ENCODE results near the gene MGAT4D.
"Not testable (repeated sequence)": the region's sequence is repeated elsewhere in the genome, so short reads cannot be mapped to it uniquely, and the experiment has no call there.

MGAT4D gene

GRCh38 chr4:140497747-140498636 lies at the start of gene MGAT4D:
Gene MGAT4D (minus strand): TSS chr4:140498293. CDS start chr4:140498222, 71 bp downstream.
- no peak for DNase-seq (ENCODE audit: low spot score)

DNA sequence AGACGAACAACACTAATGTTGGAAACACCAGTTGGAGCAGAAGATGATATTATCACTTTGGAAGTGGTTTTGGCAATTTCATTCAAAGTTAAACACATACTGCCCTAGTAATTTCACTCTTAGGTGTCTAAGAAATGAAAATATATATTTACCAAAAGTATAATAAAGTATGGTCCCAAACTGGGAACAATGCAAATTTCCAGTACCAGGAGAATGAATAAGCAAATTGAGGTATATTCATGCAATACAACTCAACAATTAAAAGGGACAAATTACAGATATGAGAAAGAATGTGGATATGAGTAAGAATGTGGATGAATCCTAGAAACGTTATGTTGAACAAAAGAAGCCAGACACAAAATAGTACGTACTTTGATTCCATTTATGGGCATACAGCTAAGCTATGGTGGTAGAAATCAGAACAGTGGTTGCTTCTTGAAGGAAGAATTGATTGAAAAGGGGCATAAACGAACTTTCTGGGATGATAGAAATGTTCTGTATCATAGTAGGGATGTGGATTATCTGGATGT lies 35.9 kb upstream of the MGAT4D start:
- no peak for DNase-seq (ENCODE audit: low spot score)

GRCh38 chr4:140529434-140529833 lies 31.3 kb upstream of the MGAT4D start:
- DNase-seq (ENCODE audit: low spot score): no peak

DNA sequence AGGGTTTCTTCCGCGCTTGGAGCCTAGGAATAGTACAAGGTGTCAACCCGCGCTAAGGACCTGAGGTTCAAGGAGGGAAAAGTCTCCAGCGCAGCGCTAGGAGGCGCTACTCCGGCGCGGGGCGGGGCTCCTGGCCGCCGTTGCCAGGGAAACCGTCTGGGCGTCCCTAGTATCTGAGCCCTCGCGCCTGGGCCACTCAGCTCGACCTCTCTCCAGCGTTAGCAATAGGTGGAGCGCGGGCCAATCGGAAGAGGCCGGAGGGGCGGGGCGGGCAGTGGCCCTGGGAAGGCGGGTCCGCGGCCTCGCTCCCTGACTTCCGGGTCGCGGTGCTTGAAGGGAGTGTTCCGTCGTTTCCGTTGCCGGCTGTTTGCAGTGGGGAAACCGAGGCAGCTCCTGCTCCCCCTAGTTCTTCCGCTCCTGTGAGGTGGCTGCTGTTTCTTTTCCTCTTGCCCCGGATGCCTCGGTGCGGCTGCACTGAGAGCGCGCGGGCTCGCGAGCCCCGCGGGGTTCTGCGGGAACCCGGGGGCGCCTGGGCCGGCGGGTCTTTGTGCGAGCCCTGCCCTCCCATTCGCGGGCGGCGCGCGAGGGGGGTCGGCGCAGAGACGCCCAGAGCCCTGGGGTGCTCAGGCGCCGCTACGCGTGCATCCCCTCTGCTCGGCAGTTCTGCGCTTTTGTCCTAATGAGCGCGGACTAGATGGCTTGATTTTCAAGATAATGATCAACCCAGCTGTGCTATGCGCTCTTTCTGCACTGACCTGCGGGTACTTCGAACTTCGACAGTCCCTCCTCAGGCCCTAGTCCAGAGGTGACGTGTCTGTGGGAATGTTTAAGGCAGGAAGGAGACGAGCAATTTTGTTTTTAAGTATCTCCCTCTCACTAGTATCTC lies 26.0 kb upstream of the MGAT4D start, which contains the start of gene ELMOD2:
ELMOD2 (plus strand) TSS at position 312 of the 886 bp plus-strand sequence. CDS start 1,261 bp downstream, outside the sequence.
- DNase-seq (ENCODE audit: low spot score): peak; percentile 98

- DNase-seq (ENCODE audit: low spot score): no peak
Observed at GRCh38 chr4:140523370-140523856, 25.3 kb upstream of the MGAT4D start.

- no peak for DNase-seq (ENCODE audit: low spot score)
Observed at GRCh38 chr4:140515423-140515822, 17.3 kb upstream of the MGAT4D start.

DNA sequence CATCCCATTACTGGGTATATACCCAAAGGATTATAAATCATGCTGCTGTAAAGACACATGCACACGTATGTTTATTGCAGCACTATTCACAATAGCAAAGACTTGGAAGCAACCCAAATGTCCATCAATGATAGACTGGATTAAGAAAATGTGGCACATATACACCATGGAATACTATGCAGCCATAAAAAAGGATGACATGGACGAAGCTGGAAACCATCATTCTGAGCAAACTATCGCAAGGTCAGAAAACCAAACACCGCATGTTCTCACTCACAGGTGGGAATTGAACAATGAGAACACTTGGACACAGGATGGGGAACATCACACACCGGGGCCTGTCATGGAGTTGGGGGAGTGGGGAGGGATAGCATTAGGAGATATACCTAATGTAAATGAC lies 15.7 kb upstream of the MGAT4D start:
- not testable (repeated sequence) for DNase-seq (ENCODE audit: low spot score)

DNA sequence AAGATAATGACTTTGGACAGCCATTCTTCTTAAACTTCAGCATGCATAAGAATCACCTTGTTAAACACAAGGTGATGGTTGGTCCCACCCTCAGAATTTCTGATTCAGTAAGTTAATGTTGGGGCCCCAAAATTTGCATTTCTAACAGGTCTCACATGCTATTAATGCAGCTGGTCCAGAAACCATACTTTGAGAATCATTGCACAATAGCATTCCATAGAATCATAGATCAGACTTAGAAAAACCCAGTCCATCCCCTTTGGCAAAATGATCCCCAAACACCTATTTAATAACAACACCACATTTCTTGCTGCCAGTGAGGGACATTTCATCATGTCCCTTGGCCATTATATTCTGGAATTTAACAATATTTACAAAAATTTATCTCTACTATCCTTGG lies 6.2 kb upstream of the MGAT4D start:
- DNase-seq (ENCODE audit: low spot score): no peak

DNA sequence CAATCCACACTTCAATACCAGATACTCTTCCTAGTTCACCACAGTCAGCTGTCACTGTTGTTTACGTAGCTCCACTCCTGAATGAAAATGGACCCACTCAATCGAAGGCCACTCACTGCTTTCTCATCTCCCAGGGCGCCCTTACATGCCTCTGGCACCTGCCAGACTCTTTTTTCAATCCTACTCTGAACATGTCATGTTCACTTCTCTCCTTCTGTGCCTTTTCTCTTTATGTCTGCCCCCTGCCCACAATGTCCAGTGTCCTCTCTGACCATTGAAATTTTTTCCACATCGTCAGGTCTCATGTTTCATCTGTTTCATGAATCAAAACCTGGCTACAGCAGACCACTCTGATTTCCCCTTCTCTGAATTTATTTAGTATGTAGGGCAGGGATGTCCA lies 1.3 kb upstream of the MGAT4D start:
- no peak for DNase-seq (ENCODE audit: low spot score)

DNA sequence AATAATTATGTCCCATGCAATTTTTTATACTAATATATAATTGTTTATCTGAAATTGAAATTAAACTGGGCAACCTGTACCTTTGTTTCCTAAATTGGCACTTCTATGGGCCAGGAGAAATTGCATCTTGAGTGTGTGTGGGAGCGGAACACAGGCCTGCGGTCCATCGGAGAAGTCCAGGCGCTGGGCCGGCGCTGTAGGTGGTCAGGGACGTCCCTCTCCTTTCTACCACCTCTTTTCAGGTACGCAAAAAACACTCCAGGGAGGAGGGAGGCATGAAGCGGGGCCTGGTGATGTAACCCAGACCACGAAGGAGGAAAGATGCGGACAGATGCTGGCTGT lies 717 bp downstream of the MGAT4D start:
- DNase-seq (ENCODE audit: low spot score): no peak

DNA sequence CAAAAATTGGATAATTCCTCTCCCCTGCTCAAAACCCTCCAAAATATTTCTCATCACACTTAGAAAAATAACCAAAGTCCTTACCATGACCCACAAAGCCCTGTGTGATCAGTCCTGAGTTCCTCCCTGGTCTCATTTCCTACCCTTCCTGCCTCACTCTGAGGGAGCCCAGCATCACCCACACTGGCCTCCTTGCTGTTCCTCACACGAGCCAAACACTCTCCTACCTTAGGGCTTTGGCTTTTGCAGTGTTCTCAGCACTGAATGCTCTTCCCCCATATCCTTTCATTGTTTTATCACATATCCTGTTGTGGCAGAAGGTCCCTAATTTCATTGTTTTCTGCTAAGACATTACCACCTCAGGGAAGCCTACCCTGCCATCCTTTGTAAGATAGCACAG lies 12.2 kb downstream of the MGAT4D start:
- DNase-seq (ENCODE audit: low spot score): no peak

GRCh38 chr4:140483445-140483844 lies 14.6 kb downstream of the MGAT4D start:
- no peak for DNase-seq (ENCODE audit: low spot score)

- no peak for DNase-seq (ENCODE audit: low spot score)
Observed at GRCh38 chr4:140472156-140472555, 25.9 kb downstream of the MGAT4D start.

DNA sequence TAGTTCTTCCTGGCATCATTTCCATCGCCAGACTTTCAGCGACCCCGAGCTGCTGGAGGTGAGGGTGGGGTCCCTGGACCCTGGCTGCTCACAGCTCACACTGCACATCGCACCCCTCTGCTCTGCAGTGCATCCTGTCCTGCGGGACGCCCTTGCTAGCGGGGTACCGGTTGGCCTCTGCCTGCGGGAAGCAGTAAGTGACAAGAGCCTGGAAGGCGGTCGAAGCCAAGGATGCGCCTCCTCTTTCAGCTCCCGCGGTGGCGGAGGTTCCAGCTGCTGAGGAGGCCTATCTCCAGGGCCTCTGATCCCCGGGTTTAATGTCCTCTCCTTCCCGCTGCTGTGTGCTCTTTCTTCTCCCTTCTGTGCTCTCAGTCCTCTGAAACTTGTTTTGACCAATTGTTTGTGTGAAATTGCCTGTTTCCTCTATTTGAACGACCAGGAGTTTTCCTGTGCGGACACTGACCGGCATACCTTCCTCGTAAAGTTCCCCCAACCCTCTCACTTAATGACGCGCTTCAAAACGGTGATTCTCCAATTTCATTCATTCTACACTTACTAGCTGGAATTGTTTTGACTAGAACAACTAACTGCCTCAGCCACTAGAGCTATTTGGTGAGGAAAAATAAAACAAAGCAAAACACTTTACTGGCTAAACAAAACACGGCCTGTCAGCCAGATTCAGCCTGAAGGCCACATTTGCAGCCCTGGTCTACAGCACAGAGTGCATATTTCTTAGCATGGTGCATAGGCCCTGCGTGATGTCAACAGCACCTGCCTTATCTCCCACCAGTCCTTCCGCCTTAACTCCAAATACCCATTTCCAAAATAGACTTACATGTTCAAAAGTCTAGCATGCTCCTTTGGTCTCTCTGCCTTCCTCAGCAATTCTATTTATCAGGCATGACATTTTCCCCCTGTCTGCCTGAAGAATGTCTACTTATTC lies 28.0 kb downstream of the MGAT4D start:
- no peak for DNase-seq (ENCODE audit: low spot score)

GRCh38 chr4:140466146-140466545 lies 31.9 kb downstream of the MGAT4D start:
- DNase-seq (ENCODE audit: low spot score): no peak

- no peak for DNase-seq (ENCODE audit: low spot score)
Observed at GRCh38 chr4:140463614-140464013, 34.5 kb downstream of the MGAT4D start.

- no peak for DNase-seq (ENCODE audit: low spot score)
Observed at GRCh38 chr4:140463182-140463581, 34.9 kb downstream of the MGAT4D start.

- DNase-seq (ENCODE audit: low spot score): no peak
Observed at GRCh38 chr4:140450352-140450751, 47.7 kb downstream of the MGAT4D start.

DNA sequence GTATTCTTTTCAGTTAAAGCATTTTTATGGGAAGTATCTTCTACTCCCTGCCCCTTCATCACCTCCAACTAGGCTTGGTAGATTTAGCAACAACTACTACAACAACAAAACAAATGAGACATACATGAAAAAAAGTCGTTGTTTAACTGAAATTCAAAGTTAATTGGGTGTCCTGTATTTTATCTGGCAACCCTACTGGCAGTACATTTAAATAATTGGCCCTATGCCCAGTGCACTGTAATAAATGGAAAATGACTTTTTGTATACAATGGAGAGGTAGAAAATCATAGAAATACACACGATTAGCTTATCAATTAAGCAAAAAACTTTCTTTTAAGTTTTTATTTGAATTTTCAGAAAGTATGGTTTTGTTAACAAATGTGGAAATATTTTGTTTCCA lies 49.3 kb downstream of the MGAT4D start:
- DNase-seq (ENCODE audit: low spot score): no peak

DNA sequence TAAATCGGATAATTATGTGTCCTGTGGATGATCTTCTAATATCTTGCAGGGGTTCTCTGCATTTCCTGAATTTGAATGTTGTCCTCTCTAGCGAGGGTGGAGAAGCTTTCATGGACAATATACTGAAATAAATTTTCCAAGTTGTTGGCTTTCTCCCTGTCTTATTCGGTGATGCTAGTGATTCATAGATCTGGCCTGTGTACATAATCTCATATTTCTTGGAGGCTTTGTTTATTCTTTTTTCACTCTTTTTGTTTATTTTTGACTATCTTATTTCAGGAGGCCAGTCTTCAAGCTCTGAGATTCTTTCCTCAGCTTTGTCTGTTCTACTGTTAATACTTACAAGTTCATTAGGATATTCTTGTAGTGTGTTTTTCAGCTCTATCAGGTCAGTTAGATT lies 49.9 kb downstream of the MGAT4D start:
- DNase-seq (ENCODE audit: low spot score): no peak

- DNase-seq (ENCODE audit: low spot score): not testable (repeated sequence)
Observed at GRCh38 chr4:140444347-140444746, 53.7 kb downstream of the MGAT4D start.
